ENCODE measurements around the gene MCTS1. TPM values are rescaled to one million over a fixed set of nuclear protein-coding genes. Genes with fewer than 3 reads are reported as not detected.
"Not testable (repeated sequence)": the region's sequence is repeated elsewhere in the genome, so short reads cannot be mapped to it uniquely, and the experiment has no call there.

The MCTS1 gene
- total RNA-seq, 2 experiments from 2014 or later: 66.3 to 71.0 TPM

- Mint-ChIP-seq H3K27me3 (no peaks in the 10 kb centered on the region), H3K4me1 (ENCODE audit: low read depth) (no peaks in the 10 kb centered on the region), H3K4me3 (no peak overlapping the region), H3K36me3 (ENCODE audit: low read depth) (no peaks in the 10 kb centered on the region), H3K9me3 (no peaks in the 10 kb centered on the region), H3K27ac (no peak overlapping the region)
- TF ChIP-seq, protein P1, sequence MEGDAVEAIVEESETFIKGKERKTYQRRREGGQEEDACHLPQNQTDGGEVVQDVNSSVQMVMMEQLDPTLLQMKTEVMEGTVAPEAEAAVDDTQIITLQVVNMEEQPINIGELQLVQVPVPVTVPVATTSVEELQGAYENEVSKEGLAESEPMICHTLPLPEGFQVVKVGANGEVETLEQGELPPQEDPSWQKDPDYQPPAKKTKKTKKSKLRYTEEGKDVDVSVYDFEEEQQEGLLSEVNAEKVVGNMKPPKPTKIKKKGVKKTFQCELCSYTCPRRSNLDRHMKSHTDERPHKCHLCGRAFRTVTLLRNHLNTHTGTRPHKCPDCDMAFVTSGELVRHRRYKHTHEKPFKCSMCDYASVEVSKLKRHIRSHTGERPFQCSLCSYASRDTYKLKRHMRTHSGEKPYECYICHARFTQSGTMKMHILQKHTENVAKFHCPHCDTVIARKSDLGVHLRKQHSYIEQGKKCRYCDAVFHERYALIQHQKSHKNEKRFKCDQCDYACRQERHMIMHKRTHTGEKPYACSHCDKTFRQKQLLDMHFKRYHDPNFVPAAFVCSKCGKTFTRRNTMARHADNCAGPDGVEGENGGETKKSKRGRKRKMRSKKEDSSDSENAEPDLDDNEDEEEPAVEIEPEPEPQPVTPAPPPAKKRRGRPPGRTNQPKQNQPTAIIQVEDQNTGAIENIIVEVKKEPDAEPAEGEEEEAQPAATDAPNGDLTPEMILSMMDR (IDR thresholded peaks at IDR 0.05): no peak
- CTCF ChIA-PET: no interaction called here
- intact Hi-C loops (cut with micrococcal nuclease): no loop called here
- DNase-seq: no peak
- POLR2A ChIA-PET: no interaction called here
- ATAC-seq: no peak
Measured at GRCh38 chrX:120647127-120647526, 43.2 kb downstream of the MCTS1 start.

GRCh38 chrX:120652256-120652655, 48.4 kb downstream of the MCTS1 start:
- ATAC-seq; H3K27me3 Mint-ChIP-seq; POLR2A ChIA-PET; DNase-seq; H3K4me3 Mint-ChIP-seq; H3K36me3 Mint-ChIP-seq (ENCODE audit: low read depth); H3K9me3 Mint-ChIP-seq; CTCF ChIA-PET; H3K4me1 Mint-ChIP-seq (ENCODE audit: low read depth); intact Hi-C loops (cut with micrococcal nuclease); H3K27ac Mint-ChIP-seq: not testable (repeated sequence)

- TF ChIP-seq, protein P1 (IDR thresholded peaks at IDR 0.05): no peak
- Mint-ChIP-seq H3K36me3 (ENCODE audit: low read depth) (no peaks in the 10 kb centered on the region), H3K27me3 (no peaks in the 10 kb centered on the region), H3K27ac (no peak overlapping the region), H3K4me3 (no peak overlapping the region), H3K9me3 (no peaks in the 10 kb centered on the region), H3K4me1 (ENCODE audit: low read depth) (no peaks in the 10 kb centered on the region)
- DNase-seq: no peak
- CTCF ChIA-PET: no interaction called here
- no peak for ATAC-seq
- intact Hi-C loops (cut with micrococcal nuclease): no loop called here
- POLR2A ChIA-PET: no interaction called here
Measured at GRCh38 chrX:120653000-120653399, 49.1 kb downstream of the MCTS1 start.

DNA sequence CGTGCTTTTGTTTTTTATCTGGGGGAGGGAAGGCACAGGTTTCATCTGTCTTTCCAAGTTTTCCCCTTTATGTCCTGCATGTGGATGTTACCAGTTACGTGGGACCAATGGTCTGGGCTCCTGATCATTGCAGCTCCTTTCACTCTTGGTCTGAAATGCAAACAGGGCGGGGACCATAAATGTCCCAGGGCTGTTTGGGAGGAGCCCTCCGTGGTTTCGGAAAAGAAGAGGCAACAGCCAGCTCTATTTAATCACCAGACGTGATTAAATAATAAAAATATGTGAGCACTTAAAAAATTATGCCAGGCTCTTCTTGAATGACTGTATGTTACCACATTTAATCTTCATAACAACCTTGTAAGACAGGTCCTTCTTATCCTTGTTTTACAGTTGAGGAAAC, 56.7 kb downstream of the MCTS1 start:
- ATAC-seq (no peak), DNase-seq (no peak)
- Mint-ChIP-seq H3K9me3 (no peaks in the 10 kb centered on the region), H3K27ac (no peak overlapping the region), H3K4me1 (ENCODE audit: low read depth) (peaks cover 3% of the 10 kb centered on the region), H3K4me3 (no peak overlapping the region), H3K36me3 (ENCODE audit: low read depth) (no peaks in the 10 kb centered on the region), H3K27me3 (no peaks in the 10 kb centered on the region)
- CTCF ChIA-PET: interaction anchor here (1.2 kb wide), 1 partner anchor 12 kb away, joined by 3 read pairs; no protein-coding TSS in a partner anchor
- TF ChIP-seq, protein P1 (IDR thresholded peaks at IDR 0.05): no peak
- POLR2A ChIA-PET: no interaction called here
- intact Hi-C loops (cut with micrococcal nuclease): loop anchor here (10.0 kb wide), 1 partner anchor 166 kb away; no protein-coding TSS in a partner anchor

Other genes with a start within 250 kb of the MCTS1 start
- not detected for gene ATP1B4, start 242.0 kb upstream of the MCTS1 start, total RNA-seq
- 10 to 100 TPM; 22.9 to 23.3 TPM for gene LAMP2, start 134.8 kb upstream of the MCTS1 start, total RNA-seq
- gene CUL4B, start 43.1 kb upstream of the MCTS1 start, total RNA-seq: 10 to 100 TPM; 39.1 to 39.8 TPM
- 10 to 100 TPM; 13.5 to 14.6 TPM for gene C1GALT1C1, start 26.0 kb downstream of the MCTS1 start, total RNA-seq

Measured in activated CD8-positive, alpha-beta T cell treated with anti-CD3 and anti-CD28 coated beads for 36 hours (primary cell).